K562 (cell line): ENCODE measurements around the gene KLHL24. TPM values are rescaled to one million over a fixed set of nuclear protein-coding genes. Genes with fewer than 3 reads are reported as not detected.

Experiments used
- KDM5B ChIP-seq: fragments of 200-600 bp; sonication (generic); IDR thresholded peaks from 2 replicates; pipeline ENCODE4 v1.6.1; 2012; ENCODE audit warnings: low read depth, mild to moderate bottlenecking, moderate library complexity, low read length, control low read depth, inconsistent platforms; ENCODE audit not compliant: insufficient replicate concordance
- MGA ChIP-seq: fragments of 450-650 bp; IDR thresholded peaks from 2 replicates; pipeline ENCODE4 v1.6.1; 2016; ENCODE audit warnings: mild to moderate bottlenecking, moderate library complexity
- NR3C1 ChIP-seq: sonication (generic); formaldehyde crosslinking; IDR thresholded peaks from 2 replicates; pipeline ENCODE4 v1.8.1; 2022; ENCODE audit warnings: missing genetic modification reagents
- POLR2A ChIP-seq: fragments of 450-650 bp; conservative IDR thresholded peaks from 2 replicates; pipeline ENCODE4 v1.6.1; 2016
- ZNF644 ChIP-seq: fragments of 200-800 bp; sonication (Bioruptor generic); IDR thresholded peaks from 2 replicates; pipeline ENCODE4 v1.6.1; 2016; ENCODE audit warnings: low read depth, missing genetic modification characterization, missing compliant biosample characterization
- polyA plus RNA-seq, 8 experiments: library from polyadenylated mRNA; depleted of rRNA in 4 of 8; stranded (reverse) in 5 of 8; unstranded in 3 of 8; fragments of >200 nt; fragmentation: Nextera tagmentation in 2 of 8; fragmentation: Illumina TruSeq in 1 of 8; extraction: Ambion mirVana in 2 of 8; extraction: Trizol in 1 of 8; gene quantifications; 2 replicates each; pipeline versions ENCODE4 v1.2.1 to v1.2.3, GENCODE V29; 2011 to 2014; ENCODE audit warnings: inconsistent platforms in 1 of 8, missing spikeins in 1 of 8
- total RNA-seq, 7 experiments: library from RNA; depleted of rRNA in 6 of 7; stranded (reverse); fragments of >200 nt in 6 of 7; fragmentation: Illumina TruSeq in 2 of 7; extraction: Trizol in 2 of 7; gene quantifications; 2 replicates each; pipeline versions ENCODE4 v1.2.1 to v1.2.3, GENCODE V29; 2011 to 2021; ENCODE audit warnings: low replicate concordance in 1 of 7

Gene KLHL24
- total and polyA plus RNA-seq, 9 of the 15 experiments (the other 6 are each of a cell fraction or from before 2014, with no cell fraction given), result 3.3 to 21.2 (median 14.2) TPM

- peak; percentile 25; the same call in 1 of the 2 replicates for TF ChIP-seq MGA
- no peak for TF ChIP-seq NR3C1 (CRISPR knock-in tag)
- TF ChIP-seq POLR2A, result peak; percentile 78
- peak; percentile 62 for TF ChIP-seq KDM5B
- TF ChIP-seq ZNF644 (tag), result no peak
These were observed at the start of gene KLHL24 (continued) for GRCh38 chr3:183635431-183636220.
